OCI-LY7 (cell line): ENCODE data around the gene KPNA2. TPM values are rescaled to one million over a fixed set of nuclear protein-coding genes. Genes with fewer than 3 reads are reported as not detected.
"Not testable (repeated sequence)": the region's sequence is repeated elsewhere in the genome, so short reads cannot be mapped to it uniquely, and the experiment has no call there.

Experiments used
- BruUV-seq: library from RNA; stranded (reverse); fragments of 400-500 nt; replicated peaks from 2 replicates; lab custom pipeline; 2021; lab: Mats Ljungman, UMichigan
- CTCF ChIA-PET: fragments of 300-600 bp; sonication (Branson Sonifier 250); formaldehyde crosslinking; loops from one replicate; lab custom pipeline; 2022; ENCODE audit warnings: antibody characterized with exemption; ENCODE audit not compliant: unreplicated experiment; lab: Charles Lee
- POLR2A ChIA-PET: fragments of 300-600 bp; sonication (Branson Sonifier 250); formaldehyde crosslinking; loops from one replicate; lab custom pipeline; 2022; ENCODE audit warnings: antibody characterized with exemption; lab: Charles Lee
- DNase-seq: peaks from one replicate; pipeline ENCODE4 v3.0.0-alpha.2; 2015; ENCODE audit warnings: low spot score
- H2AFZ ChIP-seq: fragments of 200-600 bp; sonication (generic), shearing (Covaris generic); 2 replicates; pipeline ENCODE4 v1.6.1; 2014; ENCODE audit warnings: mild to moderate bottlenecking, antibody characterized with exemption, low read length, moderate library complexity
- H3K27ac ChIP-seq: fragments of 200-600 bp; sonication (generic); 2 replicates; pipeline ENCODE4 v1.5.1; 2014; ENCODE audit warnings: mixed run types, low read depth, mild to moderate bottlenecking, moderate library complexity, low read length, inconsistent platforms; ENCODE audit not compliant: poor library complexity, severe bottlenecking
- H3K36me3 ChIP-seq: fragments of 200-600 bp; sonication (generic); 2 replicates; pipeline ENCODE4 v1.6.1; 2014; ENCODE audit warnings: mild to moderate bottlenecking, antibody characterized with exemption, low read length, moderate library complexity, mixed read lengths; ENCODE audit not compliant: insufficient read depth
- H3K4me1 ChIP-seq: fragments of 200-600 bp; sonication (generic); 2 replicates; pipeline ENCODE4 v1.5.1; 2014; ENCODE audit warnings: mild to moderate bottlenecking, low read length; ENCODE audit not compliant: insufficient read depth, poor library complexity, severe bottlenecking
- H3K4me2 ChIP-seq: fragments of 200-600 bp; sonication (generic); 2 replicates; pipeline ENCODE4 v1.6.1; 2014; ENCODE audit warnings: mild to moderate bottlenecking, low read length
- H3K4me3 ChIP-seq: fragments of 200-600 bp; sonication (generic); 2 replicates; pipeline ENCODE4 v1.5.1; 2014; ENCODE audit warnings: mild to moderate bottlenecking, low read depth, low read length; ENCODE audit not compliant: poor library complexity, severe bottlenecking
- H3K79me2 ChIP-seq: fragments of 200-600 bp; sonication (generic); 2 replicates; pipeline ENCODE4 v1.6.1; 2016; ENCODE audit warnings: low read depth, mild to moderate bottlenecking, low read length, moderate library complexity, mixed read lengths; ENCODE audit not compliant: insufficient read depth
- H3K9me2 ChIP-seq: fragments of 200-600 bp; sonication (generic); 2 replicates; pipeline ENCODE4 v1.6.1; 2016; ENCODE audit warnings: mild to moderate bottlenecking, low read length, mixed read lengths; ENCODE audit not compliant: insufficient read depth
- H3K9me3 ChIP-seq: fragments of 200-600 bp; sonication (generic); 2 replicates; pipeline ENCODE4 v1.6.1; 2014; ENCODE audit warnings: mild to moderate bottlenecking, mixed run types, low read length, mixed read lengths
- H4K20me1 ChIP-seq: fragments of 200-600 bp; sonication (generic); 2 replicates; pipeline ENCODE4 v1.6.1; 2014; ENCODE audit warnings: mild to moderate bottlenecking, antibody characterized with exemption, low read length, moderate library complexity, mixed read lengths; ENCODE audit not compliant: insufficient read depth
- CTCF ChIP-seq: fragments of 200-600 bp; sonication (generic); conservative IDR thresholded peaks from 2 replicates; pipeline ENCODE4 v1.5.1; 2014; ENCODE audit warnings: mild to moderate bottlenecking, antibody characterized with exemption, low read length, moderate library complexity, mixed read lengths
- EZH2phosphoT487 ChIP-seq: fragments of 200-600 bp; sonication (generic); IDR thresholded peaks from 2 replicates; pipeline ENCODE4 v1.6.1; 2018; ENCODE audit warnings: low read depth, borderline replicate concordance, mild to moderate bottlenecking, mixed run types, antibody characterized with exemption, low read length, moderate library complexity, mixed read lengths
- intact Hi-C: fragments of 100-400 bp; cut with micrococcal nuclease; formaldehyde crosslinking; loops from one replicate; pipeline ENCODE4 v1.10.0; 2022; ENCODE audit not compliant: unreplicated experiment
- total RNA-seq, 2 experiments: library from RNA; depleted of rRNA in 1 of 2; stranded (reverse); fragments of >200 nt in 1 of 2; shearing (Covaris generic) in 1 of 2; gene quantifications; 2 replicates each; pipeline ENCODE4 v1.2.3, GENCODE V29; 2014 to 2022

The KPNA2 gene
- total RNA-seq, 2 experiments from 2014 or later, result 253 to 416 TPM

GRCh38 chr17:68087131-68087623, 51.6 kb downstream of the KPNA2 start:
- Histone ChIP-seq H3K27ac (peak overlapping the region; percentile 88), H3K4me1 (peaks cover 47% of the 10 kb centered on the region), H3K4me3 (peak overlapping the region; percentile 39), H2AFZ (peak overlapping the region; percentile 86; the same call in 1 of the 2 replicates), H3K4me2 (peak overlapping the region; percentile 70)
- H4K20me1 ChIP-seq, H3K79me2 ChIP-seq, H3K9me2 ChIP-seq, H3K9me3 ChIP-seq, H3K36me3 ChIP-seq, BruUV-seq: not testable (repeated sequence)
- ChIA-PET POLR2A (interaction anchor here (0.6 to 2.4 kb wide), 10 partner anchors 10 to 351 kb away, joined by 3 to 8 read pairs (median 4); partner anchors contain the start of gene KPNA2), CTCF (interaction anchor here (0.5 to 0.6 kb wide), 4 partner anchors 12 to 1471 kb away, joined by 3 to 10 read pairs (median 3); partner anchors contain the start of gene KPNA2)
- DNase-seq, result peak; percentile 67
- intact Hi-C loops, result loop anchor here (5.0 kb wide), 1 partner anchor 65 kb away; no protein-coding TSS in a partner anchor

GRCh38 chr17:68087851-68088250, 52.3 kb downstream of the KPNA2 start:
- CTCF ChIA-PET, result no interaction called here
- peak overlapping the region; percentile 70 for H3K4me2 ChIP-seq
- peaks cover 47% of the 10 kb centered on the region for H3K4me1 ChIP-seq
- no peaks in the 10 kb centered on the region for H3K9me3 ChIP-seq
- no peaks in the 10 kb centered on the region for H4K20me1 ChIP-seq
- no peak for TF ChIP-seq CTCF
- no peak for TF ChIP-seq EZH2phosphoT487
- BruUV-seq, result no TSS peak
- H3K27ac ChIP-seq, result peak overlapping the region; percentile 88
- POLR2A ChIA-PET, result interaction anchor here (0.6 to 2.4 kb wide), 7 partner anchors 13 to 371 kb away, joined by 3 to 8 read pairs (median 4); partner anchors contain the start of gene KPNA2
- peak overlapping the region; percentile 86; the same call in 1 of the 2 replicates for H2AFZ ChIP-seq
- no peaks in the 10 kb centered on the region for H3K36me3 ChIP-seq
- DNase-seq, result no peak
- no peaks in the 10 kb centered on the region for H3K9me2 ChIP-seq
- peak overlapping the region; percentile 39 for H3K4me3 ChIP-seq
- no peaks in the 10 kb centered on the region for H3K79me2 ChIP-seq
- intact Hi-C loops, result loop anchor here (5.0 kb wide), 1 partner anchor 66 kb away; no protein-coding TSS in a partner anchor

- Histone ChIP-seq H3K27ac (no peak overlapping the region), H3K4me1 (peaks cover 46% of the 10 kb centered on the region), H3K79me2 (no peaks in the 10 kb centered on the region), H3K4me2 (no peak overlapping the region), H2AFZ (0 out of 2 replicates have a peak overlapping the region, but pooled peaks have one; percentile 21), H4K20me1 (no peaks in the 10 kb centered on the region), H3K4me3 (no peak overlapping the region), H3K9me2 (no peaks in the 10 kb centered on the region), H3K9me3 (no peaks in the 10 kb centered on the region), H3K36me3 (no peaks in the 10 kb centered on the region)
- no peak for DNase-seq
- intact Hi-C loops, result loop anchor here (5.0 kb wide), 1 partner anchor 68 kb away; no protein-coding TSS in a partner anchor
- CTCF ChIA-PET, result no interaction called here
- TF ChIP-seq EZH2phosphoT487, result no peak
- TF ChIP-seq CTCF, result no peak; the same call in 1 of the 2 replicates
- POLR2A ChIA-PET, result interaction anchor here (1.0 kb wide), 2 partner anchors 11 to 90 kb away, joined by 3 read pairs; no protein-coding TSS in a partner anchor
- BruUV-seq, result no TSS peak
Measured at GRCh38 chr17:68089881-68090280, 54.3 kb downstream of the KPNA2 start.
